ENCODE data around the gene CD59. TPM values are rescaled to one million over a fixed set of nuclear protein-coding genes. Genes with fewer than 3 reads are reported as not detected.

Gene CD59
- total RNA-seq, 1 experiment from 2014 or later, result 736 TPM

GRCh38 chr11:33657757-33658156, 78.5 kb downstream of the CD59 start:
- no TSS peak for BruUV-seq (replicated peaks)
- H3K4me1 ChIP-seq (ENCODE audit: control insufficient read depth, insufficient read depth, low read length), result no peaks in the 10 kb centered on the region
- ATAC-seq (no peak), DNase-seq (ENCODE audit: low read depth, low spot score) (no peak)
- ChIA-PET POLR2A (no interaction called here), CTCF (no interaction called here)
- no peaks in the 10 kb centered on the region for H3K9me3 ChIP-seq (ENCODE audit: control insufficient read depth, insufficient read depth, low read depth, low read length)
- intact Hi-C loops (cut with micrococcal nuclease; ENCODE audit: unreplicated experiment), result no loop called here
- TF ChIP-seq, protein P1, sequence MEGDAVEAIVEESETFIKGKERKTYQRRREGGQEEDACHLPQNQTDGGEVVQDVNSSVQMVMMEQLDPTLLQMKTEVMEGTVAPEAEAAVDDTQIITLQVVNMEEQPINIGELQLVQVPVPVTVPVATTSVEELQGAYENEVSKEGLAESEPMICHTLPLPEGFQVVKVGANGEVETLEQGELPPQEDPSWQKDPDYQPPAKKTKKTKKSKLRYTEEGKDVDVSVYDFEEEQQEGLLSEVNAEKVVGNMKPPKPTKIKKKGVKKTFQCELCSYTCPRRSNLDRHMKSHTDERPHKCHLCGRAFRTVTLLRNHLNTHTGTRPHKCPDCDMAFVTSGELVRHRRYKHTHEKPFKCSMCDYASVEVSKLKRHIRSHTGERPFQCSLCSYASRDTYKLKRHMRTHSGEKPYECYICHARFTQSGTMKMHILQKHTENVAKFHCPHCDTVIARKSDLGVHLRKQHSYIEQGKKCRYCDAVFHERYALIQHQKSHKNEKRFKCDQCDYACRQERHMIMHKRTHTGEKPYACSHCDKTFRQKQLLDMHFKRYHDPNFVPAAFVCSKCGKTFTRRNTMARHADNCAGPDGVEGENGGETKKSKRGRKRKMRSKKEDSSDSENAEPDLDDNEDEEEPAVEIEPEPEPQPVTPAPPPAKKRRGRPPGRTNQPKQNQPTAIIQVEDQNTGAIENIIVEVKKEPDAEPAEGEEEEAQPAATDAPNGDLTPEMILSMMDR (IDR thresholded peaks at IDR 0.05), result no peak
- no peak for TF ChIP-seq REST (IDR thresholded peaks at IDR 0.05; ENCODE audit: insufficient read depth in 1 of 2, low read depth in 2 of 2, low read length in 1 of 2)
- no peak for TF ChIP-seq POLR2AphosphoS5 (IDR thresholded peaks at IDR 0.05; ENCODE audit: low read depth, low read length)
- no peak for TF ChIP-seq SIN3A (IDR thresholded peaks at IDR 0.05; ENCODE audit: borderline replicate concordance, insufficient read depth, low read depth, low read length)
- TF ChIP-seq TCF7L2 (IDR thresholded peaks at IDR 0.05; ENCODE audit: low read depth, low read length), result no peak
- H3K27me3 ChIP-seq (ENCODE audit: control insufficient read depth, insufficient read depth, low read length), result no peaks in the 10 kb centered on the region
- no peaks in the 10 kb centered on the region for H3K36me3 ChIP-seq (ENCODE audit: control insufficient read depth, insufficient read depth, low read length)
- H3K27ac ChIP-seq (ENCODE audit: low read length), result no peak overlapping the region
- in situ Hi-C loops (cut with HindIII; ENCODE audit: low pct_unique_long_range_greater_than_20kb, low sequenced_read_pairs), result no loop called here
- H3K4me3 ChIP-seq (ENCODE audit: low read depth in 2 of 2, low read length in 2 of 2), result no peak overlapping the region

- BruUV-seq (replicated peaks), result no TSS peak
Observed at GRCh38 chr11:33656768-33657167, 79.5 kb downstream of the CD59 start.

More at GRCh38 chr11:33656768-33657167, 79.5 kb downstream of the CD59 start:
- ChIA-PET CTCF (no interaction called here), POLR2A (no interaction called here)
- intact Hi-C loops (cut with micrococcal nuclease; ENCODE audit: unreplicated experiment), result no loop called here
- ATAC-seq, result no peak
- in situ Hi-C loops (cut with HindIII; ENCODE audit: low pct_unique_long_range_greater_than_20kb, low sequenced_read_pairs), result no loop called here
- no peak overlapping the region for H3K4me3 ChIP-seq (ENCODE audit: low read depth in 2 of 2, low read length in 2 of 2)
- no peaks in the 10 kb centered on the region for H3K4me1 ChIP-seq (ENCODE audit: control insufficient read depth, insufficient read depth, low read length)
- no peak overlapping the region for H3K27ac ChIP-seq (ENCODE audit: low read length)
- H3K36me3 ChIP-seq (ENCODE audit: control insufficient read depth, insufficient read depth, low read length), result no peaks in the 10 kb centered on the region
- H3K9me3 ChIP-seq (ENCODE audit: control insufficient read depth, insufficient read depth, low read depth, low read length), result no peaks in the 10 kb centered on the region
- TF ChIP-seq REST (IDR thresholded peaks at IDR 0.05; ENCODE audit: insufficient read depth in 1 of 2, low read depth in 2 of 2, low read length in 1 of 2) (no peak), POLR2AphosphoS5 (IDR thresholded peaks at IDR 0.05; ENCODE audit: low read depth, low read length) (no peak), SIN3A (IDR thresholded peaks at IDR 0.05; ENCODE audit: borderline replicate concordance, insufficient read depth, low read depth, low read length) (no peak), TCF7L2 (IDR thresholded peaks at IDR 0.05; ENCODE audit: low read depth, low read length) (no peak)
- TF ChIP-seq, protein P1 (IDR thresholded peaks at IDR 0.05), result no peak
- DNase-seq (ENCODE audit: low read depth, low spot score), result no peak
- no peaks in the 10 kb centered on the region for H3K27me3 ChIP-seq (ENCODE audit: control insufficient read depth, insufficient read depth, low read length)
